K562 (cell line): ENCODE results near the gene COA6. TPM values are rescaled to one million over a fixed set of nuclear protein-coding genes. Genes with fewer than 3 reads are reported as not detected.
A peak's percentile ranks its signal among the peaks of the same experiment; 100 is the strongest.

ENCODE experiments used
- ATAC-seq: fragments of 200-7000 bp; cut with Tn5 transposase; 3 replicates; pipeline ENCODE4 v1.9.1; 2020; ENCODE audit warnings: moderate library complexity
- BruUV-seq: library from RNA; stranded (reverse); fragments of 400-500 nt; replicated peaks from 2 replicates; lab custom pipeline; 2021; lab: Mats Ljungman, UMichigan
- CTCF ChIA-PET: fragments of 300-600 bp; formaldehyde crosslinking; extraction: SDS; loops from one replicate; lab custom pipeline; 2021; ENCODE audit warnings: low intra/inter-chr PET ratio; lab: Yijun Ruan, JAX
- POLR2A ChIA-PET: fragments of 300-600, 350-650 bp; sonication (Branson Sonifier 250); formaldehyde crosslinking; extraction: SDS; loops from one replicate; lab custom pipeline; 2021; ENCODE audit warnings: antibody characterized with exemption, inconsistent platforms; lab: Yijun Ruan, JAX
- DNase-seq, 4 experiments: peaks; one replicate each; pipeline versions ENCODE4 v3.0.0 to v3.0.0-alpha.2; 2011 to 2018; ENCODE audit warnings: low spot score in 3 of 4, mixed read lengths in 3 of 4; ENCODE audit errors: extremely low read depth in 1 of 4
- FAIRE-seq: peaks from 2 replicates; lab custom pipeline; 2011; peaks lifted over from hg19 to GRCh38; lab: Jason Lieb, UNC
- H2AFZ ChIP-seq: 2 replicates; pipeline ENCODE4 v1.6.0; 2011; ENCODE audit warnings: low read depth, low read length, control low read depth, inconsistent platforms
- H3K27ac ChIP-seq: fragments of 200-600 bp; 3 replicates; pipeline ENCODE4 v1.8.0; 2011; ENCODE audit warnings: low read depth, mild to moderate bottlenecking, control low read depth, inconsistent platforms, low read length, moderate library complexity, mixed read lengths; ENCODE audit errors: extremely low read depth
- H3K27me3 ChIP-seq, 2 experiments: fragments of 300-600 bp in 1 of 2; 2 replicates in 1 of 2; 3 replicates in 1 of 2; pipeline versions ENCODE4 v1.6.0 to v1.8.0; 2011; ENCODE audit warnings: inconsistent platforms in 2 of 2, low read length in 2 of 2, mild to moderate bottlenecking in 1 of 2, mixed read lengths in 1 of 2, moderate library complexity in 1 of 2; ENCODE audit not compliant: control insufficient read depth in 2 of 2, insufficient read depth in 2 of 2
- H3K36me3 ChIP-seq: fragments of 300-600 bp; 3 replicates; pipeline ENCODE4 v1.8.0; 2011; ENCODE audit warnings: mild to moderate bottlenecking, low read length, inconsistent platforms; ENCODE audit not compliant: control insufficient read depth, insufficient read depth
- H3K4me1 ChIP-seq, 2 experiments: fragments of 200-600 bp in 1 of 2; replicated peaks in 1 of 2; 2 replicates in 1 of 2; 3 replicates in 1 of 2; pipeline versions ENCODE4 v1.5.1 to v1.8.0; 2011; ENCODE audit warnings: inconsistent platforms in 2 of 2, low read length in 2 of 2, mild to moderate bottlenecking in 1 of 2, mixed read lengths in 1 of 2, moderate library complexity in 1 of 2; ENCODE audit not compliant: control insufficient read depth in 2 of 2, insufficient read depth in 2 of 2
- H3K4me2 ChIP-seq: 2 replicates; pipeline ENCODE4 v1.6.1; 2011; ENCODE audit warnings: low read length, control low read depth, inconsistent platforms, mixed read lengths; ENCODE audit not compliant: insufficient read depth
- H3K4me3 ChIP-seq: fragments of 200-600 bp; sonication (generic), shearing (Covaris generic); 2 replicates; pipeline ENCODE4 v1.5.1; 2016; ENCODE audit warnings: control low read depth, inconsistent platforms
- H3K79me2 ChIP-seq: fragments of 200-600 bp; 3 replicates; pipeline ENCODE4 v1.8.0; 2011; ENCODE audit warnings: low read length, inconsistent platforms; ENCODE audit not compliant: control insufficient read depth, insufficient read depth
- H3K9ac ChIP-seq, 2 experiments: 2 replicates each; pipeline versions ENCODE4 v1.6.0 to v1.6.1; 2011; ENCODE audit warnings: low read depth in 2 of 2, low read length in 2 of 2, control low read depth in 1 of 2, inconsistent platforms in 1 of 2, mild to moderate bottlenecking in 1 of 2, mixed read lengths in 1 of 2; ENCODE audit not compliant: insufficient read depth in 1 of 2
- H3K9me1 ChIP-seq: one replicate; pipeline ENCODE4 v1.6.0; 2011; ENCODE audit warnings: inconsistent platforms, mild to moderate bottlenecking, low read length, moderate library complexity; ENCODE audit not compliant: control insufficient read depth, insufficient read depth
- H3K9me3 ChIP-seq: replicated peaks from 2 replicates; pipeline ENCODE4 v1.5.1; 2011; ENCODE audit warnings: low read depth, low read length, inconsistent platforms; ENCODE audit not compliant: control insufficient read depth, insufficient read depth
- H4K20me1 ChIP-seq: replicated peaks from 2 replicates; pipeline ENCODE4 v1.6.1; 2011; ENCODE audit warnings: low read length, inconsistent platforms, mixed read lengths; ENCODE audit not compliant: control insufficient read depth, insufficient read depth
- BRD9 ChIP-seq: fragments of 450-650 bp; IDR thresholded peaks from 2 replicates; pipeline ENCODE4 v1.6.1; 2018; ENCODE audit warnings: low read depth; ENCODE audit not compliant: partially characterized antibody
- CBX3 ChIP-seq, 2 experiments: IDR thresholded peaks; 1 replicate in 1 of 2; 2 replicates in 1 of 2; pipeline ENCODE4 v1.6.1; 2012; ENCODE audit warnings: inconsistent platforms in 2 of 2, low read length in 2 of 2, borderline replicate concordance in 1 of 2, control low read depth in 1 of 2
- CCAR2 ChIP-seq: fragments of 200-400 bp; formaldehyde crosslinking; IDR thresholded peaks from 2 replicates; pipeline ENCODE4 v1.6.1; 2017; ENCODE audit warnings: mild to moderate bottlenecking, low read depth, low read length
- DNMT1 ChIP-seq: fragments of 450-650 bp; IDR thresholded peaks from 2 replicates; pipeline ENCODE4 v1.6.1; 2016; ENCODE audit warnings: antibody characterized with exemption, mild to moderate bottlenecking
- HMBOX1 ChIP-seq: sonication (generic); IDR thresholded peaks from 2 replicates; pipeline ENCODE4 v1.6.1; 2016
- HMGN3 ChIP-seq: IDR thresholded peaks from 2 replicates; pipeline ENCODE4 v1.6.1; 2011; ENCODE audit warnings: borderline replicate concordance, low read depth, mild to moderate bottlenecking, mixed read lengths, low read length; ENCODE audit not compliant: insufficient read length; ENCODE audit errors: extremely low read depth
- MAX ChIP-seq: sonication (generic); formaldehyde crosslinking; IDR thresholded peaks from 2 replicates; pipeline ENCODE4 v1.9.0; 2022; ENCODE audit warnings: mild to moderate bottlenecking, missing genetic modification reagents
- MITF ChIP-seq: IDR thresholded peaks from 2 replicates; pipeline ENCODE4 v1.6.1; 2014; ENCODE audit warnings: antibody characterized with exemption
- MTF1 ChIP-seq: fragments of 250-450 bp; sonication (Bioruptor Pico); IDR thresholded peaks from 2 replicates; pipeline ENCODE4 v1.9.0; 2021; ENCODE audit warnings: moderate library complexity, mild to moderate bottlenecking, inconsistent platforms, borderline replicate concordance
- RBM25 ChIP-seq: fragments of 200-400 bp; formaldehyde crosslinking; IDR thresholded peaks from 2 replicates; pipeline ENCODE4 v1.6.1; 2018; ENCODE audit warnings: low read length, low read depth, moderate library complexity; ENCODE audit not compliant: severe bottlenecking
- RFX7 ChIP-seq: fragments of 250-450 bp; sonication (Bioruptor Pico); IDR thresholded peaks from 2 replicates; pipeline ENCODE4 v1.5.1; 2021; ENCODE audit warnings: mild to moderate bottlenecking
- RHOXF2B ChIP-seq: fragments of 250-450 bp; sonication (Bioruptor Pico); conservative IDR thresholded peaks from 2 replicates; pipeline ENCODE4 v1.5.1; 2021
- ZNF431 ChIP-seq: sonication (generic); formaldehyde crosslinking; IDR thresholded peaks from 2 replicates; pipeline ENCODE4 v1.8.0; 2022; ENCODE audit warnings: mild to moderate bottlenecking, missing genetic modification reagents
- ZNF551 ChIP-seq: fragments of 250-450 bp; sonication (Bioruptor Pico); IDR thresholded peaks from 2 replicates; pipeline ENCODE4 v1.5.0; 2021; ENCODE audit warnings: mild to moderate bottlenecking, moderate library complexity
- WGBS: fragments of 100-300 bp; shearing (Covaris generic); methylation state at CpG from one replicate; pipeline ENCODE4 v1.1.6; 2016; ENCODE audit warnings: low coverage, mixed read lengths; ENCODE audit not compliant: insufficient coverage; ENCODE audit errors: missing lambda C conversion rate; 5-methylcytosine and 5-hydroxymethylcytosine counted together
- in situ Hi-C: fragments of 300-500 bp; cut with MboI; formaldehyde crosslinking; loops from 4 replicates; pipeline ENCODE4 v1.15.0; 2018; ENCODE audit warnings: inconsistent platforms, mixed read lengths
- intact Hi-C: fragments of 100-400 bp; cut with micrococcal nuclease; formaldehyde crosslinking; loops from 2 replicates; pipeline ENCODE4 v1.14.2; 2022
- polyA plus RNA-seq, 8 experiments: library from polyadenylated mRNA; depleted of rRNA in 4 of 8; stranded (reverse) in 5 of 8; unstranded in 3 of 8; fragments of >200 nt; fragmentation: Nextera tagmentation in 2 of 8; fragmentation: Illumina TruSeq in 1 of 8; extraction: Ambion mirVana in 2 of 8; extraction: Trizol in 1 of 8; gene quantifications; 2 replicates each; pipeline versions ENCODE4 v1.2.1 to v1.2.3, GENCODE V29; 2011 to 2014; ENCODE audit warnings: inconsistent platforms in 1 of 8, missing spikeins in 1 of 8
- total RNA-seq, 7 experiments: library from RNA; depleted of rRNA in 6 of 7; stranded (reverse); fragments of >200 nt in 6 of 7; fragmentation: Illumina TruSeq in 2 of 7; extraction: Trizol in 2 of 7; gene quantifications; 2 replicates each; pipeline versions ENCODE4 v1.2.1 to v1.2.3, GENCODE V29; 2011 to 2021; ENCODE audit warnings: low replicate concordance in 1 of 7

Gene COA6
- total and polyA plus RNA-seq, 9 of the 15 experiments (the other 6 are each of a cell fraction or from before 2014, with no cell fraction given) = 77.7 to 187 (median 134) TPM

- ChIA-PET CTCF (no interaction called here), POLR2A (interaction anchor here (0.6 to 1.4 kb wide), 3 partner anchors 13 to 115 kb away, joined by 3 to 7 read pairs (median 3); no protein-coding TSS in a partner anchor)
- H3K36me3 ChIP-seq = no peaks in the 10 kb centered on the region
- ATAC-seq (no peak), DNase-seq (no peak), FAIRE-seq (no peak)
- intact Hi-C loops = no loop called here
- H4K20me1 ChIP-seq = no peaks in the 10 kb centered on the region
- no peak overlapping the region for H3K4me2 ChIP-seq
- no peaks in the 10 kb centered on the region for H3K9me1 ChIP-seq
- H3K27ac ChIP-seq = no peak overlapping the region
- 23% methylated on average over 5 of the region's 5 CpGs for WGBS
- H3K27me3 ChIP-seq = no peaks in the 10 kb centered on the region; a peak in 1 of 5 replicates
- TF ChIP-seq RBM25 = no peak
- peak overlapping the region; percentile 21; the same call in 1 of the 2 replicates for H2AFZ ChIP-seq
- BruUV-seq = no TSS peak
- peaks cover 4% of the 10 kb centered on the region for H3K9me3 ChIP-seq
- H3K79me2 ChIP-seq = no peaks in the 10 kb centered on the region
- H3K4me3 ChIP-seq = no peak overlapping the region
- in situ Hi-C loops = no loop called here
- no peaks in the 10 kb centered on the region for H3K4me1 ChIP-seq
- no peak overlapping the region for H3K9ac ChIP-seq
Measured at GRCh38 chr1:234342774-234343173, 30.5 kb upstream of the COA6 start.

- no peaks in the 10 kb centered on the region for H3K79me2 ChIP-seq
- H3K9me1 ChIP-seq = no peaks in the 10 kb centered on the region
- CTCF ChIA-PET = interaction anchor here (0.6 kb wide), 1 partner anchor 9 kb away, joined by 4 read pairs; no protein-coding TSS in a partner anchor
- H4K20me1 ChIP-seq = no peaks in the 10 kb centered on the region
- H3K4me1 ChIP-seq = no peaks in the 10 kb centered on the region
- peak overlapping the region; percentile 1; the same call in 1 of the 2 replicates for H2AFZ ChIP-seq
- DNase-seq = no peak
- FAIRE-seq = no peak
- no peak overlapping the region for H3K9ac ChIP-seq
- intact Hi-C loops = no loop called here
- in situ Hi-C loops = no loop called here
- no peak overlapping the region for H3K4me2 ChIP-seq
- H3K36me3 ChIP-seq = no peaks in the 10 kb centered on the region
- peaks cover 0 to 2% of the 10 kb centered on the region in 2 experiments; a peak in 1 of 5 replicates for H3K27me3 ChIP-seq
- no peak overlapping the region for H3K4me3 ChIP-seq
- no peak for ATAC-seq
- BruUV-seq = no TSS peak
- WGBS = 6% methylated on average over 1 of the region's 1 CpG
- POLR2A ChIA-PET = interaction anchor here (0.5 kb wide), 1 partner anchor 41 kb away, joined by 3 read pairs; no protein-coding TSS in a partner anchor
- H3K27ac ChIP-seq = no peak overlapping the region
- peaks cover 4% of the 10 kb centered on the region; the same call in 1 of the 2 replicates for H3K9me3 ChIP-seq
- TF ChIP-seq DNMT1 (no peak), BRD9 (no peak), CBX3 (IDR thresholded peaks at IDR 0.05; ENCODE audit: borderline replicate concordance in 1 of 2, low read length in 2 of 2) (no peak), MTF1 (no peak), HMBOX1 (no peak), MAX (no peak), RHOXF2B (CRISPR knock-in tag) (no peak), CCAR2 (no peak), ZNF431 (CRISPR knock-in tag) (no peak), HMGN3 (no peak), RFX7 (CRISPR knock-in tag) (no peak), MITF (no peak), ZNF551 (CRISPR knock-in tag) (no peak)
Measured at GRCh38 chr1:234345237-234345636, 28.0 kb upstream of the COA6 start.
